Measurements from ENCODE around the gene PVR.

GRCh38 chr19:44611812-44612295 lies 31.9 kb upstream of the PVR start:
- TF ChIP-seq CTCF (IDR thresholded peaks at IDR 0.05; ENCODE audit: borderline replicate concordance, extremely low read depth, low read length, poor library complexity, severe bottlenecking) (no peak), EZH2 (IDR thresholded peaks at IDR 0.05; ENCODE audit: borderline replicate concordance, low read depth, low read length, severe bottlenecking) (no peak)

Measured in DND-41 (cell line).